HCT116 (cell line): Measurements from ENCODE around the gene KRT6C. TPM values are rescaled to one million over a fixed set of nuclear protein-coding genes. Genes with fewer than 3 reads are reported as not detected.
"Not testable (repeated sequence)": the region's sequence is repeated elsewhere in the genome, so short reads cannot be mapped to it uniquely, and the experiment has no call there.

Source experiments
- ATAC-seq: fragments of 200-7000 bp; cut with Tn5 transposase; 2 replicates; pipeline ENCODE4 v1.9.1; 2020; ENCODE audit warnings: mild to moderate bottlenecking, moderate library complexity
- BruUV-seq: library from RNA; stranded (reverse); fragments of 400-500 nt; replicated peaks from 2 replicates; lab custom pipeline; 2021; lab: Mats Ljungman, UMichigan
- CTCF ChIA-PET: fragments of 300-600 bp; sonication (Branson Sonifier 250); formaldehyde crosslinking; loops from one replicate; lab custom pipeline; 2021; ENCODE audit warnings: antibody characterized with exemption; lab: Charles Lee
- POLR2A ChIA-PET: fragments of 300-600, 350-600 bp; sonication (Branson Sonifier 250); formaldehyde crosslinking; loops from one replicate; lab custom pipeline; 2021; ENCODE audit warnings: antibody characterized with exemption; lab: Charles Lee
- RAD21 ChIA-PET, 2 experiments: fragments of 300-600 bp; sonication (Branson Sonifier 250); formaldehyde crosslinking; loops; one replicate each; lab custom pipeline; 2023; ENCODE audit warnings: low total read pairs in 2 of 2; ENCODE audit not compliant: uncharacterized antibody in 2 of 2, unreplicated experiment in 2 of 2, low non-redundant PET in 1 of 2; lab: Charles Lee
- DNase-seq: peaks from one replicate; pipeline ENCODE4 v3.0.0-alpha.2; 2010; ENCODE audit warnings: low read depth, low spot score
- H2AFZ ChIP-seq: fragments of 200-600 bp; shearing (Covaris generic), sonication (generic); 2 replicates; pipeline ENCODE4 v1.6.1; 2017; ENCODE audit warnings: low read depth, mixed run types, mixed read lengths, antibody characterized with exemption, low read length; ENCODE audit not compliant: poor library complexity, severe bottlenecking
- H3K27ac ChIP-seq: 2 replicates; pipeline ENCODE4 v1.5.1; 2012; ENCODE audit warnings: low read depth, low read length
- H3K27me3 ChIP-seq: fragments of 200-600 bp; sonication (generic); 2 replicates; pipeline ENCODE4 v1.6.1; 2016; ENCODE audit warnings: mixed run types, low read length, mixed read lengths; ENCODE audit not compliant: insufficient read depth
- H3K36me3 ChIP-seq, 2 experiments: fragments of 200-500 bp in 1 of 2; fragments of 200-600 bp in 1 of 2; sonication (Bioruptor generic) in 1 of 2; sonication (generic) in 1 of 2; 2 replicates each; pipeline versions ENCODE4 v1.5.1 to v1.6.1; 2014 to 2016; ENCODE audit warnings: low read length in 2 of 2, inconsistent platforms in 1 of 2, mixed read lengths in 1 of 2, mixed run types in 1 of 2; ENCODE audit not compliant: insufficient read depth in 2 of 2, control insufficient read depth in 1 of 2
- H3K4me1 ChIP-seq, 2 experiments: fragments of 200-600 bp in 1 of 2; sonication (generic) in 1 of 2; 2 replicates each; pipeline versions ENCODE4 v1.5.1 to v1.6.1; 2012 to 2017; ENCODE audit warnings: low read length in 2 of 2, inconsistent platforms in 1 of 2, mild to moderate bottlenecking in 1 of 2, mixed read lengths in 1 of 2, mixed run types in 1 of 2, moderate library complexity in 1 of 2; ENCODE audit not compliant: insufficient read depth in 2 of 2, control insufficient read depth in 1 of 2
- H3K4me2 ChIP-seq: fragments of 200-600 bp; sonication (generic); 2 replicates; pipeline ENCODE4 v1.6.1; 2017; ENCODE audit warnings: mixed run types, low read length, mixed read lengths
- H3K4me3 ChIP-seq, 2 experiments: fragments of 200-600 bp in 1 of 2; sonication (generic) in 1 of 2; replicated peaks in 1 of 2; 2 replicates each; pipeline ENCODE4 v1.5.1; 2011 to 2016; ENCODE audit warnings: low read length in 2 of 2, control low read depth in 1 of 2, low read depth in 1 of 2, mild to moderate bottlenecking in 1 of 2, mixed read lengths in 1 of 2, mixed run types in 1 of 2
- H3K79me2 ChIP-seq: fragments of 200-600 bp; sonication (generic); 2 replicates; pipeline ENCODE4 v1.6.1; 2017; ENCODE audit warnings: mild to moderate bottlenecking, mixed run types, low read length, moderate library complexity, mixed read lengths; ENCODE audit not compliant: insufficient read depth
- H3K9ac ChIP-seq: fragments of 200-600 bp; sonication (generic); 2 replicates; pipeline ENCODE4 v1.6.1; 2016; ENCODE audit warnings: low read length, mixed read lengths
- H3K9me2 ChIP-seq: fragments of 200-600 bp; sonication (generic), shearing (Covaris generic); 2 replicates; pipeline ENCODE4 v1.6.1; 2017; ENCODE audit warnings: mixed run types, mild to moderate bottlenecking, moderate library complexity; ENCODE audit not compliant: insufficient read depth
- H3K9me3 ChIP-seq, 2 experiments: fragments of 200-500 bp in 1 of 2; fragments of 200-600 bp in 1 of 2; sonication (Bioruptor generic) in 1 of 2; sonication (generic) in 1 of 2; 2 replicates each; pipeline ENCODE4 v1.6.1; 2014 to 2017; ENCODE audit warnings: low read length in 2 of 2, mixed read lengths in 2 of 2, inconsistent platforms in 1 of 2, low read depth in 1 of 2, mild to moderate bottlenecking in 1 of 2, mixed run types in 1 of 2, moderate library complexity in 1 of 2; ENCODE audit not compliant: control insufficient read depth in 1 of 2, insufficient read depth in 1 of 2
- H4K20me1 ChIP-seq: fragments of 200-600 bp; sonication (generic), shearing (Covaris generic); 2 replicates; pipeline ENCODE4 v1.6.1; 2017; ENCODE audit warnings: mixed run types, mild to moderate bottlenecking, moderate library complexity; ENCODE audit not compliant: insufficient read depth
- CTCF ChIP-seq, 3 experiments: fragments of 200-600 bp in 1 of 3; sonication (generic) in 1 of 3; IDR thresholded peaks in 2 of 3; conservative IDR thresholded peaks in 1 of 3; 2 replicates each; pipeline ENCODE4 v1.5.1; 2012 to 2017; ENCODE audit warnings: low read depth in 2 of 3, low read length in 2 of 3, antibody characterized with exemption in 1 of 3, borderline replicate concordance in 1 of 3, control low read depth in 1 of 3, mild to moderate bottlenecking in 1 of 3, mixed read lengths in 1 of 3, mixed run types in 1 of 3, moderate library complexity in 1 of 3; ENCODE audit not compliant: insufficient read depth in 1 of 3
- ELF1 ChIP-seq: IDR thresholded peaks from 2 replicates; pipeline ENCODE4 v1.6.1; 2012; ENCODE audit warnings: low read depth, borderline replicate concordance
- EZH2 ChIP-seq: fragments of 200-600 bp; sonication (generic); IDR thresholded peaks from 2 replicates; pipeline ENCODE4 v1.6.1; 2017; ENCODE audit warnings: antibody characterized with exemption, mixed run types
- FOSL1 ChIP-seq: IDR thresholded peaks from 2 replicates; pipeline ENCODE4 v1.6.1; 2012; ENCODE audit warnings: low read depth
- MAX ChIP-seq: IDR thresholded peaks from 2 replicates; pipeline ENCODE4 v1.6.1; 2012
- POLR2AphosphoS5 ChIP-seq: IDR thresholded peaks from 2 replicates; pipeline ENCODE4 v1.6.1; 2011; ENCODE audit warnings: mild to moderate bottlenecking, low read depth, low read length, moderate library complexity
- RAD21 ChIP-seq: IDR thresholded peaks from 2 replicates; pipeline ENCODE4 v1.6.1; 2012; ENCODE audit warnings: low read depth, mild to moderate bottlenecking
- SRF ChIP-seq: IDR thresholded peaks from 2 replicates; pipeline ENCODE4 v1.6.1; 2012; ENCODE audit warnings: low read depth
- intact Hi-C: fragments of 100-400 bp; cut with micrococcal nuclease; formaldehyde crosslinking; loops from 2 replicates; pipeline ENCODE4 v1.10.0; 2022
- total RNA-seq: library from RNA; stranded (reverse); gene quantifications from one replicate; pipeline ENCODE4 v1.2.1, GENCODE V29; 2021; ENCODE audit not compliant: unreplicated experiment
- TF ChIP-seq, protein P1 (sequence below): IDR thresholded peaks from 2 replicates; pipeline ENCODE4 v1.6.1; 2011; ENCODE audit warnings: mild to moderate bottlenecking, low read length, moderate library complexity; ENCODE audit not compliant: insufficient replicate concordance; ENCODE audit errors: extremely low read depth

The KRT6C gene
- total RNA-seq, 1 experiment from 2014 or later, result not detected

GRCh38 chr12:52488736-52489135 lies 15.1 kb upstream of the KRT6C start:
- Histone ChIP-seq H3K9me3 (no peaks in the 10 kb centered on the region), H4K20me1 (no peaks in the 10 kb centered on the region), H3K36me3 (no peaks in the 10 kb centered on the region), H3K9ac (no peak overlapping the region), H3K4me2 (no peak overlapping the region), H3K4me1 (peaks cover 0 to 8% of the 10 kb centered on the region in 2 experiments; a peak in 1 of 4 replicates), H3K4me3 (no peak overlapping the region), H3K79me2 (no peaks in the 10 kb centered on the region), H2AFZ (no peak overlapping the region), H3K27me3 (no peaks in the 10 kb centered on the region), H3K27ac (no peak overlapping the region), H3K9me2 (no peaks in the 10 kb centered on the region)
- intact Hi-C loops, result no loop called here
- no peak for DNase-seq
- ChIA-PET CTCF (no interaction called here), RAD21 (no interaction called here), POLR2A (no interaction called here)
- TF ChIP-seq ELF1, result no peak
- TF ChIP-seq RAD21, result no peak
- no peak for TF ChIP-seq EZH2
- no peak for TF ChIP-seq SRF
- no peak for TF ChIP-seq CTCF (IDR thresholded peaks at IDR 0.05 in 2 of 3, conservative IDR thresholded peaks at IDR 0.05 in 1 of 3; ENCODE audit: borderline replicate concordance in 1 of 3, insufficient read depth in 1 of 3, low read depth in 2 of 3, low read length in 2 of 3)
- TF ChIP-seq, protein P1, sequence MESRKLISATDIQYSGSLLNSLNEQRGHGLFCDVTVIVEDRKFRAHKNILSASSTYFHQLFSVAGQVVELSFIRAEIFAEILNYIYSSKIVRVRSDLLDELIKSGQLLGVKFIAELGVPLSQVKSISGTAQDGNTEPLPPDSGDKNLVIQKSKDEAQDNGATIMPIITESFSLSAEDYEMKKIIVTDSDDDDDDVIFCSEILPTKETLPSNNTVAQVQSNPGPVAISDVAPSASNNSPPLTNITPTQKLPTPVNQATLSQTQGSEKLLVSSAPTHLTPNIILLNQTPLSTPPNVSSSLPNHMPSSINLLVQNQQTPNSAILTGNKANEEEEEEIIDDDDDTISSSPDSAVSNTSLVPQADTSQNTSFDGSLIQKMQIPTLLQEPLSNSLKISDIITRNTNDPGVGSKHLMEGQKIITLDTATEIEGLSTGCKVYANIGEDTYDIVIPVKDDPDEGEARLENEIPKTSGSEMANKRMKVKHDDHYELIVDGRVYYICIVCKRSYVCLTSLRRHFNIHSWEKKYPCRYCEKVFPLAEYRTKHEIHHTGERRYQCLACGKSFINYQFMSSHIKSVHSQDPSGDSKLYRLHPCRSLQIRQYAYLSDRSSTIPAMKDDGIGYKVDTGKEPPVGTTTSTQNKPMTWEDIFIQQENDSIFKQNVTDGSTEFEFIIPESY, result no peak
- TF ChIP-seq POLR2AphosphoS5, result no peak
- no peak for TF ChIP-seq FOSL1
- TF ChIP-seq MAX, result no peak
- no peak for ATAC-seq
- BruUV-seq, result no TSS peak

DNA sequence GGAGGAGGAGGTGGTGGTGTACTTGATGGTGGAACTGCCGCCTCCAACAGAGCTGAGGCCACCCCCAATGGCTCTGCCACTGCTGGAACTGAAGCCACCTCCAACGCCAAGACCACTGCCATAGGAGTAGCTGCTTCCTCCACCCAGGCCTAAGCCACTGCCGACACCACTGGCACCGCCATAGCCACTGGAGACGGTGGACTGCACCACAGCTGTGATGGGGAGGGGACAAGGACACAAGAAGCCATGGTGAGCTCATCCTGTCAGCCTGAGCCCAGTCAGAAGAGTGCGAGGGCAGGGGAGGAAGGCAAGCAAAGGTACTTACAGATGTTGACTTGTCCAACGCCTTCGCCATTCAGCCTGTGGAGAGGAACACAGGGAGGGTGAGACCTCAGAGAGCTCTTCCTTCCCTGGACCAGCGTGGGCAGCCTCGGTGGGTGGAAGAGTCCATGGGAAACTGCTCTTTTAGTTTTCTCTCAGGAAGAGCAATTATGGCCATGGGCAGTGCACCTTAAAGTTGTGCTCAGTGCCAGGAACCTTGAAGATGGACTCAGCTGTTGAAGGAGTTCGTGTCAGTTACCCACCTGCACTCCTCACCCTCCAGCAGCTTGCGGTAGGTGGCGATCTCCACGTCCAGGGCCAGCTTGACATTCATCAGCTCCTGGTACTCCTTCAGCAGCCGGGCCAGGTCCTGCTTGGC lies 14.3 kb upstream of the KRT6C start:
- H3K9me2 ChIP-seq, H4K20me1 ChIP-seq, H3K4me2 ChIP-seq, ATAC-seq, RAD21 ChIA-PET, H3K9ac ChIP-seq, H3K36me3 ChIP-seq, DNase-seq, H3K9me3 ChIP-seq, H3K27me3 ChIP-seq, H3K27ac ChIP-seq, H3K4me3 ChIP-seq, CTCF ChIA-PET, intact Hi-C loops, BruUV-seq, H3K4me1 ChIP-seq, H3K79me2 ChIP-seq, H2AFZ ChIP-seq, POLR2A ChIA-PET: not testable (repeated sequence)
